ENCODE results near the gene TAF4. TPM values are rescaled to one million over a fixed set of nuclear protein-coding genes. Genes with fewer than 3 reads are reported as not detected.
"Not testable (repeated sequence)": the region's sequence is repeated elsewhere in the genome, so short reads cannot be mapped to it uniquely, and the experiment has no call there.

The TAF4 gene, protein sequence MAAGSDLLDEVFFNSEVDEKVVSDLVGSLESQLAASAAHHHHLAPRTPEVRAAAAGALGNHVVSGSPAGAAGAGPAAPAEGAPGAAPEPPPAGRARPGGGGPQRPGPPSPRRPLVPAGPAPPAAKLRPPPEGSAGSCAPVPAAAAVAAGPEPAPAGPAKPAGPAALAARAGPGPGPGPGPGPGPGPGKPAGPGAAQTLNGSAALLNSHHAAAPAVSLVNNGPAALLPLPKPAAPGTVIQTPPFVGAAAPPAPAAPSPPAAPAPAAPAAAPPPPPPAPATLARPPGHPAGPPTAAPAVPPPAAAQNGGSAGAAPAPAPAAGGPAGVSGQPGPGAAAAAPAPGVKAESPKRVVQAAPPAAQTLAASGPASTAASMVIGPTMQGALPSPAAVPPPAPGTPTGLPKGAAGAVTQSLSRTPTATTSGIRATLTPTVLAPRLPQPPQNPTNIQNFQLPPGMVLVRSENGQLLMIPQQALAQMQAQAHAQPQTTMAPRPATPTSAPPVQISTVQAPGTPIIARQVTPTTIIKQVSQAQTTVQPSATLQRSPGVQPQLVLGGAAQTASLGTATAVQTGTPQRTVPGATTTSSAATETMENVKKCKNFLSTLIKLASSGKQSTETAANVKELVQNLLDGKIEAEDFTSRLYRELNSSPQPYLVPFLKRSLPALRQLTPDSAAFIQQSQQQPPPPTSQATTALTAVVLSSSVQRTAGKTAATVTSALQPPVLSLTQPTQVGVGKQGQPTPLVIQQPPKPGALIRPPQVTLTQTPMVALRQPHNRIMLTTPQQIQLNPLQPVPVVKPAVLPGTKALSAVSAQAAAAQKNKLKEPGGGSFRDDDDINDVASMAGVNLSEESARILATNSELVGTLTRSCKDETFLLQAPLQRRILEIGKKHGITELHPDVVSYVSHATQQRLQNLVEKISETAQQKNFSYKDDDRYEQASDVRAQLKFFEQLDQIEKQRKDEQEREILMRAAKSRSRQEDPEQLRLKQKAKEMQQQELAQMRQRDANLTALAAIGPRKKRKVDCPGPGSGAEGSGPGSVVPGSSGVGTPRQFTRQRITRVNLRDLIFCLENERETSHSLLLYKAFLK
- 10.3 and 18.0 TPM in 2 replicates for polyA plus RNA-seq (2014; cell fraction: cytosol; rRNA removed)
- 15.1 and 21.0 TPM in 2 replicates for polyA plus RNA-seq (2014; cell fraction: nucleus; rRNA removed)

DNA sequence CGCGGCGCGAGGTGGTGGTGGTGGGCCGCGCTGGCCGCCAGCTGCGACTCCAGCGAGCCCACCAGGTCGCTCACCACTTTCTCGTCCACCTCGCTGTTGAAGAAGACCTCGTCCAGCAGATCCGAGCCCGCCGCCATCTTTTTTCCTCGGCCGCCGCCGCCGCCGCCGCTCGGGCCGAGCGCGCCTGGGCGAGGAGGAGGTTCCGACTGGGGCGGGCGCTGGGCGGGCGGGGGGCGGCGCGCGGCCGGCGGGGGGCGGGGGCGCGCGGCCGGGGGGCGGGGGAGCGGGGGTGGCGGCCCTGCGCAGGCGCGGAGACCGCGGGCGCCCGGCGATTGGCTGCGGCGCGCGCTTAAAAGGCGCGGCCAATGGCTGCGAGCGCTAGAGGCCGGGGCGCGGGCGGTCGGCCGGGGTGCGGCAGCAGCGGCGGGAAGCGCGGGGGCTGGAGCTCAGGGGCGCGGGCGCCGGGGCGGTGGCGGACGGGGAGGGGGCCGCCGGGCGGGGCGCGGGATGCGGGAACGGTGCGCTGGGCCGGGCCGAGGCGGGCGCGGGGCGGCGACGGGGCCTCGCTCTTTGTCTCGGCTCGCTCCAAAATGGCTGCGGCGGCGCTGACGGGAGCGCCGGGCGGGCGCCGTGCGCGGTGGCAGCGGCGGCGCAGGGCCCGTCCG lies at the start of gene TAF4:
Gene TAF4, minus strand, starts transcription at position 208 of the 665 bp plus-strand sequence. Its CDS starts 71 bp downstream, at position 137.
- DNase-seq (ENCODE audit: low spot score) = peak; percentile 74

DNA sequence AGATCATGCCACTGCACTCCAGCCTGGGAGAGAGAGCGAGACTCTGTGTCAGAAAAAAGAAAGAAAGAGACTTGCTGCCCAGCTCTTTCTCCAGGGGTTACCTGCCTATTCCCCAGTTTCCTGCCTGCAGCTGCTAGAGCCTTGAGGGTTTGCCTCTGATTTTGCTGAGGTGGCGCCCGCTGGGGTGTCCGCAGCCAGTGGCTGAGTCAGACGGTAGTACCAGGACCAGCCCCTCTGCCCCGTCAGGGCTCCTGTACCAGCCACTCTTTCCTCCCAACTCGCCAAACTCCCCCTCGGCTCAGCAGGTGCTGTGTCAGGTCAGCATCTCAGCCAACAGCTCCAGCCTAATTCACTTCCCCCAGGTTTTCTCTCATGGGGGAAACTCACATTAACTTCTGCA lies 49.2 kb upstream of the TAF4 start:
- no peak for DNase-seq (ENCODE audit: low spot score)

DNA sequence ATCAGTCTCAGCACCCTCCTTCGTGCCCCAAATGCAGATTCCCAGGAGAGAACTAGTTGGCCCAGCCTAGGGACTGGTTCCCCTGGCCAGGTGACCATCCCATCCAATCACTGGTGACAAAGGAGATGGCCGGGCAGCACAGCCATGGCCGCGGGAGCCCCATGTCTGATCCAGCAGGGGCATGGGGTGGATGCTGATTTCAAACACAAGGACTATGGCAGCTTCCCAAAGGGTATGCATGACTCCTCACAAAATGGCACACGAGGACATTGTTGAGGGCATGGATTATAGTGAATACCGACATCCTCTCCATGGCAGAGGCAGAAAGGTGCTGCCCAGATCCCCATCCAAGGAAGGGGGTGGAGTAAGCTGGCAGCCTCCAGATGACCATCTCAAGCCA lies 46.7 kb upstream of the TAF4 start:
- DNase-seq (ENCODE audit: low spot score) = no peak

DNA sequence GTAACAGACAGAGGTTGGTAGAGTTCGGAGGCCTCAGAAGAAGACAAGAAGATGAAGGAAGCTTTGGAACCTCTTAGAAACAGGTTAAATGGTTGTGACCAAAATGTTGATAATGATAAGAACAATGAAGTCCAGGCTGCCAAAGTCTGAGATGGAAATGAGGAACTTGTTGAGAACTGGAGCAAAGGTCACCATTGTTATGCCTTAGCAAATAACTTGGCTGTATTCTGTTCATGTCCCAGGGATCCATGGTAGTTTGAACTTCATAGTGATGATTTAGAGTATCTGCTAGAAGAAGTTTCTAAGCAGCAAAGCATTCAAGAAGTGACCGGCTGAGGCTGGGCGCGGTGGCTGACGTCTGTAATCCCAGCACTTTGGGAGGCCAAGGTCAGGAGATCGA lies 45.5 kb upstream of the TAF4 start:
- no peak for DNase-seq (ENCODE audit: low spot score)

DNA sequence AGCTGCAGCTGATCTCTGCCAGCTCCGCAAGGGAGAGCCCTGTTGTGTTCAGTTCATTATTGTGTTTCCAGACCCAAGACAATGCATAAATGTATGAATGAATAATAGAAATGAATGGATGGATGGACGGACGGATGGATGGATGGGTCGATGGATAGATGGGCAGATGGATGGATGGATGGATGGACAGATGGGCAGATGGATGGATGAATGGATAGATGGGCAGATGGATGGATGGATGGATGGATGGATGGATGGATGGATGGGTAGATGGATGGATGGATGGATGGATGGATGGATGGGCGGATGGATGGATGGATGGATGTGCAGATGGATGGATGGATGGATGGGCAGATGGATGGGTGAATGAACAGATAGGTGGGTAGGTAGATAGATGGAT lies 39.9 kb upstream of the TAF4 start:
- DNase-seq (ENCODE audit: low spot score) = no peak

DNA sequence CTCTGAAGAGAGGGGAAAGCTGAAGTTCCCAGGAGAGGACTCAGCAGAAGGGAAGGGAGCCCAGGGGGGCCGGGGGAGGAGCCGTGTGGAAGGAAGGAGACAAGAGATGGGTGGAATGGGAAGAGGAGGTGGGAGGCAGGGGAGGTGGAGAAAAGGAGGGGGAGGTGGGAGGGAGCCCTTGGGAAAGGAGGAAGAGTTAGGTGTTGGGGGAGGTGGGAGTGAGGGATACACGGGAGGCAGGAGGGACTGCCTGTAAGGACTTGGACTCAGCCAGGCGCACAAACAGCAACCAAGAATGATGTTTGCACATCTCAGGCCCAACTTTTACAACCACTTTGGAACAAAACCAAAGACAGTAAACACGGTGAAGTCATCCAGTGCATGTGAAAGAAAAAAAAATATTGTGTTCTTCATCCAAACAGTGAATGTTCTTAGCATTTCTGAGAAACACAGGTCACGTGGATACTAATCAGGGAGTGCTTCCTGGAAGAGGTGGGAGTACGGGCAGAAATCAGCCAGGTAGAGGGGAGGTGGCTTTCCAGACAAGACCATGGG lies 39.2 kb upstream of the TAF4 start:
- no peak for DNase-seq (ENCODE audit: low spot score)

DNA sequence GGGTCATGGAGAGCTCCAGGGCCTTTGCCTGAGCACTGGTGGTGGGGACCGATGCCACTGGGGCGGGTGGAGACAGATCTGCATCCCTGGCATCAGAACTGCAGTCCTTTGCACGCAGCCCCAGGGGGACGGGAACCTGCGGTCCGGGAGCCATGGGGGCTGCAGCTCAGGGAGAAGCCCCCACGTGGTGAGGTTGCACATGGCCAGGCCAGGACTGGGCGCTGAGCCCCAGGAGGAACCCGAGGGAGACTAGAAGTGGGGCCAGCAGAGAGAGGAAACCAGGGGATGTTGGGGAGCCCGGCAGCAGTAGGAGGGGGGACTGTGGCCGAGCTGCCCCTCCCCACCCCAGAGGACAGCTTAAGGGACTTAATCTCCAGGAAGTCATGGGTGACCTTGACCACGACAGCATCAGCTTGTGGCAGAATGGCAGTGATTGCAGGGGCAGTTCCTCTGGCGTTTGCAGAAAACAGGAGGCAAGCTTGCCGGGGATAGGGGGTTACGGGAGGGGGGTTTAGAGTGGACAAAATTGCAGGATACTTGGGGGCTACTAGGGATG lies 38.6 kb upstream of the TAF4 start:
- DNase-seq (ENCODE audit: low spot score) = no peak

DNA sequence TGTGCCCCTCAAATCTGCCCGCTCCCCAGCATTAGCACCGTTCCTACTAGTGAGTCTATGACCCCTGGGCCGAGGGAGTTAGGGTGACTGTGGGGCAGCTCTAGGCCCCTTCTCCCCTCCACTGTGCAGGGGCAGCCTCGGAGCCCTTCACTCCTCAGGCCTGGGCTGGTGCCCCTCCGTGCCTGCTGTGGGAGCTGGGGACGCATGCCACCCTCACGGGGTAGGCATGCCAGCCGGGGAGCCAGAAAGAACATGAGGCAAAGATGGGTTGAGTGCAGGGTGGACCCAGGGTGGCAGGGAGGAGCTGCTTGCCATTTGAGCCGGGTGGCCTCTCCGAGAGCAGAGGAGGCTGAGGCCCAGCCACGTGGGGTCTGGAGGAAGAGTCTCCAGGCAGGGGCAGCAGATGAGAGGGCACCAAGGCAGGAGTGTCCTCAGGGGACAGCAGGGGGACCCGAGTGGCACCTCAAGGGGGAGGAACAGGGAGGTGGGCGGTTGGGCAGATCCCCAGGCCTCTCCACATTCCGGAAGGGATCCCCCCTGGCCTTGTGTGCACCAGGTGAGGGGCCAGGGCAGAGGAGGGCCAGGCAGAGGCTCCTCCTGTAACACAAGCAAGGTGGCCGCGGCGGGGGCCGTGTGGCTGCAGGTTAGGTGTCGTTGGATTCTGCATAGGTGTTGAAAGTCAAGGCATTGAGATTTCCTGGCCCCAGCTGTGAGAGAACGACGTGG lies 38.0 kb upstream of the TAF4 start:
- no peak for DNase-seq (ENCODE audit: low spot score)

DNA sequence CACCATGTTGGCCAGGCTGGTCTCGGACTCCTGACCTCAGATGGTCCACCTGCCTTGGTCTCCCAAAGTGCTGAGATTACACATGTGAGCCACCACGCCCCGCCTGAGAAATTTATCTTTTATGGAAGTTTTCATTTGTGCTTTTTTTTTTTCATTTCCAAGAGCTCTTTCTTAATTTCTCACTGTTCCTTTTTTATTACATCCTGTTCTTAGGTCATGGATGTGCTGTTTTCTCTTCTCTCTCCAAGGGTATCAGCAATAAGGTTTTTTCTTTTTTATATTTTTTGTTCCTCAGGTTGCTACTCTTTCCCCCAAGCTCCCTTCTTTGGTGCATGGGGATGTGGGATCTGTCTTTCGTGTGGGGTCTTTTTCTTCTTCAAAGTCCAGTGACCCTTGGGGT lies 35.4 kb upstream of the TAF4 start:
- DNase-seq (ENCODE audit: low spot score) = no peak

DNA sequence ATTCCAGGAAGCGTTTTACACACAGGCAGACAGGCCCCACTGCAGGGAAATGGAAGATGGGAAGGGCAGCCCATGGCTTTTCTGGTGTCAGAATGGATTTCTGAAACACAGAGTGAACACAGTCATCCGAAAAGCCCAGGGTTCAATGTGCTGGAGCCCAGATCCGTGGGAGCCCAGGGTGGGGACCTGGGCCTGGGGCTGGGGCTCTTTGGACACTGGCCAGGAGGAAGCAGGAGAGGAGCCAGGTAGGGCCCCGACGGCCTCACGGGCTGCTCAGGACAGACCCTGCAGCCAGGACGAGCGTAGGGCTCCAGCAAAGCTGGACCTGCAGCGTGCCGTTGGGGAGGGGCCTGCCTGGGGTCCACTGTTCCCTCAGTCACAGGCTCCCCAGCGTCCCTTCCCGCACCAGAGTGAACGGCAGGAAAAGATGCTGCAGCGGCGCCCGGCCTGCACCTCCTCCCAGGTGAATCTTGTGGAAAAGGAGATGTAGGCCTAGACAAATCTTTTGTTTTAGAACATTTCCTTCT lies 32.3 kb upstream of the TAF4 start:
- no peak for DNase-seq (ENCODE audit: low spot score)

DNA sequence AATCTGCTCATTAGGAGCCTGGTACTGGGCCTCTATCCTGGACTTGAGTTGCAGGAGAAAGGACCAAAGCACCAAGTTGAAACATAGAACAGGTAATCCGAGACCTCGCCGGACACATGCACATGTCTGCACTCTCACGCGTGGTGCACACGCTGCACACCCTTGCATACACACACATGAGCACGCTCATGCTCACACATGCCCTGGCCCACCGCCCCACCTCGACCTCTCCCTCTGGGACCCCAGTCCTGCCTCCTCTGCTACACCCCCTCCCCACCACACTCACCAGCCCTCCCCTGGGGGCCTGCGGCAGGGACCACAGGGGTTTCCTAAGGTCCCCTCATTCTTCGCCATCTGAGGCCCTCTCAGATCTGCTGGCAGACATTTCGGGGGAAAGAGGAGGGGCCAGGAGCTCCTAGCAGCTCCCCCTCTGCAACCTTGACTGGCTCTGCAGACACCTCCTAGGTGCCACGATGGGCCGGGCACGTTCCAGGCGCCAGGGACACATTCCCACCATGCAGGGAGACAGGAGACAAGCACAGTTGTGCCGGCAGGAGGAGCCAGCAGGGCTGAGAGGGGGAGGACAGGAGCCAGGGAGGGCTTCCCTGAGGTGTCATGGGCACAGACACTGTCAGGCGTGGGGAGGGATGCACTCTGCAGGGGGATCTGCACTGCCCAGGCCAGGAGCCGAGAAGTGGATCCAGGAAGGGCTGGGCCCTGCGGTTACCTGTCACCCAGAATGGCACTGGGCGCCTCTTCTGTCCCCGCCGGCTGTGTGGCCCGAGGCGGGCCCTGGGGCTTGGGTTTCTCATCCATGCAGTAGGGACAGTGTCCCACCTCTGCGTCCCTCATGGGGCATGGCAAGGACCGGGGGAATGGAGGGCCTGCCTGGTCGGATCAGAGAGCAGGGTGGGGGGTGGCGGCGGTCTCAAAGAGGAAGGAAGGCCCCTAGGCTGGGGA lies 31.0 kb upstream of the TAF4 start:
- DNase-seq (ENCODE audit: low spot score) = no peak

DNA sequence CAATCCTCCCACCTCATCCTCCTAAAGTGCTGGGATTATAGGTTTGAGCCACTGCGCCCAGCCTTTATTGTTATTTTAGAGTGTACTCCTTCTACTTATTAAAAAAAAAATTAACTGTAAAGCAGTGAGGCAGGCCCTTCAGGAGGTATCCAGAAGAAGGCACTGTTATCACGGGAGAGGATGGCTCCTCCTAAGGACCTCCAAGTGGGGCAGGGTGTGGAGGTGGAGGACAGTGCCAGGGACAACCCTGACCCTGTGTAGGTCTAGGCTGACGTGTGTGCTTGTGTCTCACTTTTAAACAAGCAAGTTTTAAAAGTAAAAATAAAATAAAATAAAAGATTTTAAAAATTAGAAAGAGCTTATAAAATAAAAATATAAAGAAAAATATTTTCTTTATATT lies 23.7 kb upstream of the TAF4 start:
- DNase-seq (ENCODE audit: low spot score) = no peak

DNA sequence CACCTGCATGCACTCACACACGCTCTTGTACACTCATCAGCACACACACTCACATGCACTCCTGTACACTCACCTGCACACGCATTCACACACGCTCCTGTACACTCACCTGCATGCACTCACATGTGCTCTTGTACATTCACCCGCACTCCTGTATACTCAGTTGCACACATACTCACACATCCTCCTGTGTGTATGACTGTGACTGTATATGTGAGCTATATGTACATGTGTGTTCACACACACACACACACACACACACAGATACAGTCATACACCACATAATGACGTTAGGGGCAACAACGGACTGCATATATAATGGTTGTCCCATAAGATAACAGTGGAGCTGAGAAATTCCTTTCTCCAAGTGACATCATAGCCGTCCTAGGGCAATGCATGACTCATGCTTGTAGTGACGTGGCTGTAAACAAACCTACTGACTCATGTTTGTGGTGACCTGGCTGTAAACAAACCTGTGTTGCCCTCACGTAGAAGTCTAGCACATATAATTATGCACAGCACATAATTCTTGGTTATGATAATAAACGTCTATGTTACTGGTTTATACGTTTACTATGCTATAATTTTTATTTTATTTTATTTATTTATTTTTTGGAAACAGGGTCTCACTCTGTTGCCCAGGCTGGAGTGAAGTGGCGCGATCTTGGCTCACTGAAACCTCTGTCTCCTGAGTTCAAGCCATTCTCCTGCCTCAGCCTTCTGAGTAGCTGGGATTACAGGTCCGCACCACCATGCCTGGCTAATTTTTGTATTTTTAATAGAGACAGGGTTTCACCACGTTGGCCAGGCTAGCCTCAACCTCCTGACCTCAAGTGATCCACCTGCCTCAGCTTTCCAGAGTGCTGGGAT lies 22.8 kb upstream of the TAF4 start:
- DNase-seq (ENCODE audit: low spot score) = no peak

DNA sequence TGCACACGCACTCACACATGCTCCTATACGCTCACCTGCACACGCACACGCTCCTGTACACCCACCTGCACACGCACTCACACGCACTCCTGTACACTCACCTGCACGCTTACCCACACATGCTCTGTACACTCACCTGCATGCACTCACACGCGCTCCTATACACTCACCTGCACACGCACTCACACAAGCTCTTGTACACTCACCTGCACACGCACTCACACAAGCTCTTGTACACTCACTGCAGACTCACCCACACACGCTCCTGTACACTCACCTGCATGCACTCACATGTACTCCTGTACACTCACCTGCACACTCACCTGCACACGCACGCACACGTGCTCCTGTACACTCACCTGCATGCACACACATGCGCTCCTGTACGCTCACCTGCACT lies 22.0 kb upstream of the TAF4 start:
- DNase-seq (ENCODE audit: low spot score) = no peak

DNA sequence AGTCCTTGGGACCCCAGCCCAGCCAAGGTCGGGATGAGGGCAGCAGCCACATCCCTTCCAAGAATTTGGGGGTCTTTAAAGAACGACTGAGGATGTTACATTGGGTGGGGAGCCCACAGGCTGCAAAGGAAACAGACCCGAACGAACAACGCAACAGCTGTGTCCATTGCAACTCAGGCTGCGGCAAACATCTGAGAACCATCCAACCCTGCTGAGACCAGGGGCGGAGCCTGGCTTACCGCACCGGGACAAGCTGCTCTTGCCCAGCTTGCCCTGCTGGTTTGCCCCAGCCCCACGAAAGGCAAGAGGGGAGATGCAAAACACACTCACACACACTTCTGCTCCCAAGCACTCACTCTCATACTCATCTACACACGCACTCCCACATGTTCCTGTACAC lies 21.5 kb upstream of the TAF4 start:
- DNase-seq (ENCODE audit: low spot score) = no peak

DNA sequence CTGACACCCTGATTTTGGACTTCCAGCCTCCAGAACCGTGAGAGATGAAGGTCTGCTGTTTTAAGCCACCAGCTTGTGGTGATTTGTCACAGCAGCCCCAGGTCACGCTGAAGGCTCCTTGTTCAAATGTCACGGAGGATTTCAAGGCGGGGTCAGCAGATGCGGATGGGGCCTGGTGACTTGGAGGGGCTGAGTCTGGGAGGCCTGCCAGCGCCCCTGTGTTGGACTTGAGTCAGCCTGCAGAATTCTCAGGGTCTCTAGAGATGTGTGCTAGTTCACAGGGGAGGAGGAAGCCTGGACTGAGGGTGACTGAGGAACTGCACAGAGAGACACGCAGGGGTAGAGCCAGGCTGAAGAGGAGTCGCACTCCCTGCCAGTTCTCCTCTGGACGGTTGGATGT lies 19.5 kb upstream of the TAF4 start:
- no peak for DNase-seq (ENCODE audit: low spot score)

DNA sequence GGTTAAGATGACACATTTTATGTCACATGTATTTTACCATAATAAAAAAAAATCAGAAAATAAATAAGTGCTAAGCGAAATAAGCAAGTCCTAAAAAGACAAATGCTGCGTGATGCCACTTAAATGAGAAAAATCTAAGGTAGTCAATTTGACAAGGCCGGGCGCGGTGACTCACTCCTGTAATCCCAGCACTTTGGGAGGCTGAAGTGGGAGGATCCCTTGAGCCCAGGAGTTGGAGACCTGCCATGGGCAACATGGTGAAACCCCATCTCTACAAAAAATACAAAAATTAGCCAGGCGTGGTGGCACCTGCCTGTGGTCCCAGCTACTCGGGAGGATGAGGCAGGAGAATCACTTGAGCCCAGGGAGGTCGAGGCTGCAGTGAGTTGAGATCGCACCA lies 18.5 kb upstream of the TAF4 start:
- DNase-seq (ENCODE audit: low spot score) = not testable (repeated sequence)

DNA sequence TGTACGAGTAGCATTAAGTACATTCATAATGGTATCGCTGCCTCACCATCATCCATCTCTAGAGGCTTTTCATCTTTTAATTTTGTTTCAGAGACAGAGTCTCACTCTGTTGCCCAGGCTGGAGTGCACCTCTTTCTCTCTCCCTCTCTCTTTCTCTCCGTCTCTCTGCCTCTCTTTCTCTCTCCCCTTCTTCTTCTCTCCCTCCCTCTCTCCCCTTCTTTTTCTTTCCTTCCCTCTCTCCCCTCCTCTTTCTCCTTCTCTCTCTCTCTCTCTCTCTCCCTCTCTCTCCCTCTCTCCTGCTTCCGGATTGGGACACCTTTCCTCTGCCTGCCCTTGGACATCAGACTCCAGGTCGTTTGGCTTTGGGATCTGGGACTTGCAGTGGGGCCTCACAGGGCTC lies 17.6 kb upstream of the TAF4 start:
- DNase-seq (ENCODE audit: low spot score) = no peak

Measured in SK-N-DZ (cell line).